Measurements from ENCODE around the gene TMEM187. TPM values are rescaled to one million over a fixed set of nuclear protein-coding genes. Genes with fewer than 3 reads are reported as not detected.

TMEM187 gene
- total and polyA plus RNA-seq, 10 donors = 2.0 to 12.2 (median 5.6) TPM

DNA sequence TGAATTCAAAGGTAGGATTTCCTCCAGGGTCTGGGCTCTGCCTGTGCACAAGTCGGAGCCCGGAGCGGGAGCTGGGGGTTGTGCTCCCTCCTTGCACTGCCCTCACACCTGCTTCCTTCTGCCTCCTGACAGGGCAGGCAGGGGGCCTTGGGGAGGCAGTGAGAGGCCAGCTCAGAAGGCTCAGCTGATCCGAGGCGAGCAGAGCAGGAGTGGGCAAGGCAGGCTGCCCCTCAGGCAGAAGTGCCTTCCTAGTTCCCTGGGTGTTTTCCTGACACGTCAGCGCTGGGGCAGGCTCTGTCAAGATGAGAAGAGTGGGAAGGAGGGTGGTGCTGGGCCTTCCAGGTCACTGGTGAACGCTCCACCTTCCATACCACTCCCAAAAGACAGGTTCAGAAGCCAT lies 52.7 kb downstream of the TMEM187 start:
- 32 to 58% (median 56%) methylated on average over 6 to 8 of the region's 8 CpGs; no CpG with 5 or more reads in 1 of the 5 donors for WGBS, 5 donors
- Histone ChIP-seq H3K4me1 (peaks cover 0 to 30% (median 18%) of the 10 kb centered on the region in 6 donors), H3K9me3 (no peaks in the 10 kb centered on the region), H3K4me3 (no peak overlapping the region), H3K27ac (peak overlapping the region in 5 of 8 donors; percentile 13 to 58 (median 27)), H3K36me3 (peaks cover 0 to 57% (median 9%) of the 10 kb centered on the region in 6 donors), H3K27me3 (replicated peaks in 1 of 7) (no peaks in the 10 kb centered on the region)
- intact Hi-C loops (cut with DNase I; ENCODE audit: low total_unique reads) = no loop called here
- TF ChIP-seq POLR2A (IDR thresholded peaks at IDR 0.05) (no peak), POLR2AphosphoS5 (IDR thresholded peaks at IDR 0.05) (peak in 2 of 3 donors; percentile 7 to 52)
- TF ChIP-seq, protein P1, sequence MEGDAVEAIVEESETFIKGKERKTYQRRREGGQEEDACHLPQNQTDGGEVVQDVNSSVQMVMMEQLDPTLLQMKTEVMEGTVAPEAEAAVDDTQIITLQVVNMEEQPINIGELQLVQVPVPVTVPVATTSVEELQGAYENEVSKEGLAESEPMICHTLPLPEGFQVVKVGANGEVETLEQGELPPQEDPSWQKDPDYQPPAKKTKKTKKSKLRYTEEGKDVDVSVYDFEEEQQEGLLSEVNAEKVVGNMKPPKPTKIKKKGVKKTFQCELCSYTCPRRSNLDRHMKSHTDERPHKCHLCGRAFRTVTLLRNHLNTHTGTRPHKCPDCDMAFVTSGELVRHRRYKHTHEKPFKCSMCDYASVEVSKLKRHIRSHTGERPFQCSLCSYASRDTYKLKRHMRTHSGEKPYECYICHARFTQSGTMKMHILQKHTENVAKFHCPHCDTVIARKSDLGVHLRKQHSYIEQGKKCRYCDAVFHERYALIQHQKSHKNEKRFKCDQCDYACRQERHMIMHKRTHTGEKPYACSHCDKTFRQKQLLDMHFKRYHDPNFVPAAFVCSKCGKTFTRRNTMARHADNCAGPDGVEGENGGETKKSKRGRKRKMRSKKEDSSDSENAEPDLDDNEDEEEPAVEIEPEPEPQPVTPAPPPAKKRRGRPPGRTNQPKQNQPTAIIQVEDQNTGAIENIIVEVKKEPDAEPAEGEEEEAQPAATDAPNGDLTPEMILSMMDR (IDR thresholded peaks at IDR 0.05 in 8 of 11, conservative IDR thresholded peaks at IDR 0.05 in 3 of 11) = no peak
- no peak for DNase-seq

DNA sequence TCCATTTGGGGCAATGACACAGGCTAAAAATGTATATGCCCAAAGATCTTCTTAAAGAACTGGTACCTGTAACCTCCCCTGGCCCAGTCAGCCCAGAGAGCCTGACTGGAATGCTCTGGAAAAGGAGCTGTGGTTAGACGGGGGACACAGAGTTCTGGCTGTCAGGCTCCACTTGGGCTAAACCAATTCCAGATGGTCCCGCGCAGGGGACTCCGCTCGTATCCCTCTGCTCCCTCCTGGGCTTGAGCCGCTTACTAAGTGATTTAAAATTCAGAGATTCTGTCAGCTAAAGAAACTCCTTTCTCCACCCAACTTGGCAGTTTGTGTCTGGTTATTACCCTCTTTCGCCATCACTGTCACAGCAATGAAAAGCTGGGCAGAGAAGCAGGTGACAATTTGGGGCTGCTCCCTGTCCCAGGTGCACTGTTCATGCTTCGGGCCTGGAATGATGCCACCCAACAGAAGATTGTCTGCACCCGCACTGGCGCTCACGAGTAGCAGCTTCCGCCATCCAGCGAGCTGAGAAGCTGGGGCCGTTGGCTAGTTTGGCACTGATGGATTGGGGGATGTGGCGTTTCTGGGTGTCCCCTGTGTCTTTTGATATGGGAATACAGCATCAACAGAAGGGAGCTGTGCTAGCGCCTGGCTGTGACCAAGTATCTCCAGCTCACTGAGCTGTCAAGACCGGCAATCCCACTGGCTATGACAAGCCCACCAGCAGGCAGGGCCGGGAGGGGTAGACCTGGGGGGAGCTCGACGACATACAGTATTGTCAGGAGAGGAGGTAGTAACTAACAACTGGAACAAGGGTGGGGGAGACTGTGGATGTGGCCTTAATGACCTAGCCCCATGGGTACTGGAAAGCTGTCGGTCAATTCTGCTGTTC lies 53.8 kb downstream of the TMEM187 start:
- peak overlapping the region in 1 of 8 donors; percentile 58 for H3K27ac ChIP-seq
- 87 to 95% (median 94%) methylated on average over 15 to 21 of the region's 21 CpGs for WGBS, 5 donors
- no peak for TF ChIP-seq POLR2AphosphoS5 (IDR thresholded peaks at IDR 0.05)
- TF ChIP-seq, protein P1 (IDR thresholded peaks at IDR 0.05 in 8 of 11, conservative IDR thresholded peaks at IDR 0.05 in 3 of 11) = no peak
- TF ChIP-seq POLR2A (IDR thresholded peaks at IDR 0.05) = no peak
- DNase-seq = no peak
- no peaks in the 10 kb centered on the region for H3K27me3 ChIP-seq (replicated peaks in 1 of 7)
- intact Hi-C loops (cut with DNase I; ENCODE audit: low total_unique reads) = no loop called here
- peaks cover 0 to 18% (median 8%) of the 10 kb centered on the region in 6 donors for H3K4me1 ChIP-seq
- no peaks in the 10 kb centered on the region for H3K9me3 ChIP-seq
- peaks cover 0 to 69% (median 17%) of the 10 kb centered on the region in 6 donors for H3K36me3 ChIP-seq
- no peak overlapping the region for H3K4me3 ChIP-seq

DNA sequence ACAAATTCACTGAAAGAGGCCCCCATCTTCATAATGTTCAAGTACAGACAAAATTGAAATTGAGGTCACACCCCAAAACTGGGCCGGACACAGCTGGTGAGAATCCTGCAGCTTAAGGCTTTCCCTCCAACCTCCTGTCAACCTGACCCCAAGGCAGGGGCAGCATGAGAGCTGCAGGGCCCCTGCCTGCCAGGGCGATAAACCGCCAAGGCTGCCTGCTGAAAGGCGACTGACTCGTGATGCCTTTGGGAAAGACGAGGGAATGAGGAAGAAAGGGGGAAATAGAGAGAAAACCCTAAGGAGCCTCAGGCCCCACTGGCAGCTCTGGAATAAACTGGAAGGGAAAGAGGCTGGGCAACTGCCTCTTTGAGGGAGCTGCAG lies 54.5 kb downstream of the TMEM187 start:
- no peak for TF ChIP-seq POLR2A (IDR thresholded peaks at IDR 0.05)
- TF ChIP-seq POLR2AphosphoS5 (IDR thresholded peaks at IDR 0.05) = peak in 1 of 3 donors; percentile 10
- intact Hi-C loops (cut with DNase I; ENCODE audit: low total_unique reads) = no loop called here
- WGBS, 5 donors = 79 to 96% (median 85%) methylated on average over 6 of the region's 6 CpGs
- Histone ChIP-seq H3K4me3 (no peak overlapping the region), H3K4me1 (peaks cover 0 to 15% (median 6%) of the 10 kb centered on the region in 6 donors), H3K27me3 (replicated peaks in 1 of 7) (no peaks in the 10 kb centered on the region), H3K27ac (no peak overlapping the region), H3K9me3 (no peaks in the 10 kb centered on the region), H3K36me3 (peaks cover 0 to 75% (median 23%) of the 10 kb centered on the region in 6 donors)
- DNase-seq = peak; percentile 51

DNA sequence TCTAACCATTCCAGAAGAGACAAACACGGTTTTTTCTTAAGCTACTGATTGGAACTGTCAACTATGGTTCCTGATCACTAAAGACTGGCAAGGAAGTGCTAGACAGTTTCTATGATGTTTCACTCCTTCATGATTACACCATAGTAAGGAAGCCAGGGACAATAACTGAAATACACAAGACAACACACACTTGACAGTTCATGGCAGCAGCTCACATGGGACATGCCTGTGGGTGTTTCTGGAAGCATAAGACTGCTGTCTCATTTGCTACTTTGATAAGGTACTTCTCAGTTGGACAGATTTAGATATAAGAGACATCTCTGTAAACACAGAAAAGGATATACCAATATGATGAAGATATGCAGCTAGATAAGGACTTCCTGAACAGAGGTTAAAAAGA lies 55.4 kb downstream of the TMEM187 start:
- WGBS, 5 donors = 63 to 94% (median 71%) methylated on average over 1 of the region's 1 CpG
- Histone ChIP-seq H3K4me1 (peaks cover 0 to 15% (median 6%) of the 10 kb centered on the region in 6 donors), H3K36me3 (peaks cover 0 to 84% (median 26%) of the 10 kb centered on the region in 6 donors), H3K27ac (no peak overlapping the region), H3K9me3 (no peaks in the 10 kb centered on the region), H3K27me3 (replicated peaks in 1 of 7) (peaks cover 0 to 4% (median 0%) of the 10 kb centered on the region in 7 donors), H3K4me3 (no peak overlapping the region)
- intact Hi-C loops (cut with DNase I; ENCODE audit: low total_unique reads) = no loop called here
- TF ChIP-seq, protein P1 (IDR thresholded peaks at IDR 0.05 in 8 of 11, conservative IDR thresholded peaks at IDR 0.05 in 3 of 11) = no peak
- no peak for TF ChIP-seq POLR2AphosphoS5 (IDR thresholded peaks at IDR 0.05)
- no peak for TF ChIP-seq POLR2A (IDR thresholded peaks at IDR 0.05)
- DNase-seq = no peak

All from spleen (tissue), 11 donors.